Loucy (cell line): ENCODE results near the gene WNK1.

Experiments used
- CTCF ChIP-seq: fragments of 200-600 bp; sonication (generic); conservative IDR thresholded peaks from 2 replicates; pipeline ENCODE4 v1.5.1; 2014; ENCODE audit warnings: mild to moderate bottlenecking, antibody characterized with exemption, low read length
- EZH2phosphoT487 ChIP-seq: fragments of 200-600 bp; IDR thresholded peaks from 2 replicates; pipeline ENCODE4 v1.6.1; 2018; ENCODE audit warnings: antibody characterized with exemption, mild to moderate bottlenecking, moderate library complexity, borderline replicate concordance

GRCh38 chr12:713281-713875, 39.0 kb upstream of the WNK1 start:
- TF ChIP-seq CTCF = no peak
- TF ChIP-seq EZH2phosphoT487 = no peak
